ENCODE results near the gene KANK4.

DNA sequence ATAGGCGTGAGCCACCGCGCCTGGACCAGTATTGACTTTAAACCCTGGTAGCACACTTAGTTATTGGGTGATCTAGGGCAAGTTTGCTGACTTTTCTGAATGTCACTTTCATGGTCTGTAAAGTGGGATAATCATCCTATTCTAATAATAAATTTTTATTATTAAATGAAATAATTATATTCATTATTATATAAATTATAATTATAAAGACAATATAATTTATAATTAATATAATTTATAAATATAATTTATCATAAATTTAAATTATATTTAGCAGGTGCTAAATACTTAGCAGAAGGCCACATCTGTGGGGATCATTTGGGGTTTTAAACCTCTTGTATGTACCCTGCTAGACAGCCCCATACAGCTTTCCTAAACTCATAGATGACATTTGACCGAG is 59.7 kb downstream of the KANK4 start:
- TF ChIP-seq, protein P1, sequence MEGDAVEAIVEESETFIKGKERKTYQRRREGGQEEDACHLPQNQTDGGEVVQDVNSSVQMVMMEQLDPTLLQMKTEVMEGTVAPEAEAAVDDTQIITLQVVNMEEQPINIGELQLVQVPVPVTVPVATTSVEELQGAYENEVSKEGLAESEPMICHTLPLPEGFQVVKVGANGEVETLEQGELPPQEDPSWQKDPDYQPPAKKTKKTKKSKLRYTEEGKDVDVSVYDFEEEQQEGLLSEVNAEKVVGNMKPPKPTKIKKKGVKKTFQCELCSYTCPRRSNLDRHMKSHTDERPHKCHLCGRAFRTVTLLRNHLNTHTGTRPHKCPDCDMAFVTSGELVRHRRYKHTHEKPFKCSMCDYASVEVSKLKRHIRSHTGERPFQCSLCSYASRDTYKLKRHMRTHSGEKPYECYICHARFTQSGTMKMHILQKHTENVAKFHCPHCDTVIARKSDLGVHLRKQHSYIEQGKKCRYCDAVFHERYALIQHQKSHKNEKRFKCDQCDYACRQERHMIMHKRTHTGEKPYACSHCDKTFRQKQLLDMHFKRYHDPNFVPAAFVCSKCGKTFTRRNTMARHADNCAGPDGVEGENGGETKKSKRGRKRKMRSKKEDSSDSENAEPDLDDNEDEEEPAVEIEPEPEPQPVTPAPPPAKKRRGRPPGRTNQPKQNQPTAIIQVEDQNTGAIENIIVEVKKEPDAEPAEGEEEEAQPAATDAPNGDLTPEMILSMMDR (IDR thresholded peaks at IDR 0.05), result no peak
- no peak for TF ChIP-seq EP300 (IDR thresholded peaks at IDR 0.05)
- no peak for TF ChIP-seq POLR2AphosphoS5 (IDR thresholded peaks at IDR 0.05)
